Activated B cell treated with CpG ODN at 0.5 μM for 24 hours (primary cell): ENCODE data around the gene HMCES. TPM values are rescaled to one million over a fixed set of nuclear protein-coding genes. Genes with fewer than 3 reads are reported as not detected.
A peak's percentile ranks its signal among the peaks of the same experiment; 100 is the strongest.

Experiments
- ATAC-seq: fragments of 200-7000 bp; cut with Tn5 transposase; one replicate; pipeline ENCODE4 v1.10.0; 2021; ENCODE audit warnings: low read depth, mild to moderate bottlenecking, moderate library complexity
- CTCF ChIA-PET: fragments of 350-600 bp; sonication (Branson Sonifier 250); formaldehyde crosslinking; loops from one replicate; lab custom pipeline; 2021; ENCODE audit warnings: antibody characterized with exemption; lab: Charles Lee
- POLR2A ChIA-PET: fragments of 350-600 bp; sonication (Branson Sonifier 250); formaldehyde crosslinking; loops from one replicate; lab custom pipeline; 2021; ENCODE audit warnings: antibody characterized with exemption; lab: Charles Lee
- DNase-seq: peaks from one replicate; pipeline ENCODE4 v3.0.0; 2022
- H3K27ac Mint-ChIP-seq: one replicate; pipeline ENCODE4 v1.8.0; 2020; ENCODE audit warnings: mixed read lengths
- H3K27me3 Mint-ChIP-seq: one replicate; pipeline ENCODE4 v1.8.0; 2021; ENCODE audit warnings: mixed read lengths
- H3K36me3 Mint-ChIP-seq: one replicate; pipeline ENCODE4 v1.8.0; 2021; ENCODE audit warnings: low read depth, mixed read lengths
- H3K4me1 Mint-ChIP-seq: one replicate; pipeline ENCODE4 v1.8.0; 2021; ENCODE audit warnings: mixed read lengths
- H3K4me3 Mint-ChIP-seq: one replicate; pipeline ENCODE4 v1.8.0; 2020; ENCODE audit warnings: mild to moderate bottlenecking, mixed read lengths
- H3K9me3 Mint-ChIP-seq: one replicate; pipeline ENCODE4 v1.8.0; 2020; ENCODE audit warnings: mixed read lengths
- CTCF ChIP-seq: fragments of 200-600 bp; IDR thresholded peaks from one replicate; pipeline ENCODE4 v1.8.0; 2022; ENCODE audit warnings: antibody characterized with exemption, mild to moderate bottlenecking
- intact Hi-C: fragments of 100-400 bp; cut with micrococcal nuclease; formaldehyde crosslinking; loops from one replicate; pipeline ENCODE4 v1.15.1; 2024
- total RNA-seq: library from RNA; stranded (reverse); gene quantifications from 2 replicates; pipeline ENCODE4 v1.2.3, GENCODE V29; 2022

HMCES gene
- total RNA-seq, 1 donor from 2014 or later, result 37.2 TPM

- POLR2A ChIA-PET, result interaction anchor here (1.1 to 5.1 kb wide), 3 partner anchors 34 to 64 kb away, joined by 3 to 172 read pairs (median 5); partner anchors contain the start of genes COPG1 and HMCES
- intact Hi-C loops, result loop anchor here (2.0 kb wide), 2 partner anchors 131 to 193 kb away; partner anchors contain the start of genes CNBP and RAB43
- peaks cover 12% of the 10 kb centered on the region for H3K27me3 Mint-ChIP-seq
- ATAC-seq (no peak), DNase-seq (no peak)
- TF ChIP-seq CTCF, result no peak
- no peak overlapping the region for H3K27ac Mint-ChIP-seq
- peaks cover 24% of the 10 kb centered on the region for H3K4me1 Mint-ChIP-seq
- CTCF ChIA-PET, result interaction anchor here (1.4 kb wide), 1 partner anchor 31 kb away, joined by 5 read pairs; no protein-coding TSS in a partner anchor
- H3K36me3 Mint-ChIP-seq, result no peaks in the 10 kb centered on the region
- H3K4me3 Mint-ChIP-seq, result peak overlapping the region; percentile 80
- H3K9me3 Mint-ChIP-seq, result no peaks in the 10 kb centered on the region
Measured at GRCh38 chr3:129313665-129314385, 35.2 kb downstream of the HMCES start.

- POLR2A ChIA-PET, result interaction anchor here (0.9 to 5.1 kb wide), 8 partner anchors 9 to 298 kb away, joined by 3 to 172 read pairs (median 13); partner anchors contain the start of genes COPG1 and HMCES
Measured at GRCh38 chr3:129314386-129315222, 35.9 kb downstream of the HMCES start.

GRCh38 chr3:129315223-129315997, 36.7 kb downstream of the HMCES start:
- H3K9me3 Mint-ChIP-seq, result no peaks in the 10 kb centered on the region
- CTCF ChIA-PET, result interaction anchor here (0.8 to 2.9 kb wide), 14 partner anchors 8 to 345 kb away, joined by 3 to 38 read pairs (median 12); partner anchors contain the start of genes COPG1 and HMCES
- H3K36me3 Mint-ChIP-seq, result no peaks in the 10 kb centered on the region
- peak overlapping the region; percentile 71 for H3K27ac Mint-ChIP-seq
- peak overlapping the region; percentile 92 for H3K4me3 Mint-ChIP-seq
- intact Hi-C loops, result loop anchor here (1.0 to 5.0 kb wide), 5 partner anchors 9 to 263 kb away; partner anchors contain the start of genes CNBP and RAB43
- POLR2A ChIA-PET, result interaction anchor here (0.6 to 5.1 kb wide), 24 partner anchors 10 to 436 kb away, joined by 3 to 172 read pairs (median 8); partner anchors contain the start of genes ACAD9, CNBP, COPG1 and HMCES
- ATAC-seq (peak; percentile 23), DNase-seq (peak; percentile 57)
- H3K27me3 Mint-ChIP-seq, result peaks cover 17% of the 10 kb centered on the region
- H3K4me1 Mint-ChIP-seq, result peaks cover 24% of the 10 kb centered on the region
- TF ChIP-seq CTCF, result no peak

More at GRCh38 chr3:129314386-129315222, 35.9 kb downstream of the HMCES start:
- TF ChIP-seq CTCF, result no peak
- no peaks in the 10 kb centered on the region for H3K9me3 Mint-ChIP-seq
- H3K36me3 Mint-ChIP-seq, result no peaks in the 10 kb centered on the region
- H3K4me3 Mint-ChIP-seq, result peak overlapping the region; percentile 80
- H3K27ac Mint-ChIP-seq, result no peak overlapping the region
- peaks cover 24% of the 10 kb centered on the region for H3K4me1 Mint-ChIP-seq
- ATAC-seq, result peak; percentile 37
- CTCF ChIA-PET, result interaction anchor here (1.4 to 2.7 kb wide), 7 partner anchors 12 to 344 kb away, joined by 5 to 38 read pairs (median 19); partner anchors contain the start of gene HMCES
- no peak for DNase-seq
- intact Hi-C loops, result loop anchor here (1.0 to 5.0 kb wide), 5 partner anchors 8 to 262 kb away; partner anchors contain the start of genes CNBP and RAB43
- peaks cover 13% of the 10 kb centered on the region for H3K27me3 Mint-ChIP-seq

- ChIA-PET POLR2A (interaction anchor here (0.6 to 5.1 kb wide), 25 partner anchors 11 to 437 kb away, joined by 3 to 172 read pairs (median 8); partner anchors contain the start of genes ACAD9, CNBP, COPG1 and HMCES), CTCF (interaction anchor here (0.7 to 2.9 kb wide), 20 partner anchors 9 to 346 kb away, joined by 3 to 38 read pairs (median 8); partner anchors contain the start of genes COPG1, HMCES and RAB43)
- H3K27me3 Mint-ChIP-seq, result peaks cover 17% of the 10 kb centered on the region
- H3K4me1 Mint-ChIP-seq, result peaks cover 24% of the 10 kb centered on the region
- no peaks in the 10 kb centered on the region for H3K36me3 Mint-ChIP-seq
- ATAC-seq (no peak), DNase-seq (no peak)
- no peak for TF ChIP-seq CTCF
- H3K4me3 Mint-ChIP-seq, result peak overlapping the region; percentile 76
- no peaks in the 10 kb centered on the region for H3K9me3 Mint-ChIP-seq
- no peak overlapping the region for H3K27ac Mint-ChIP-seq
- intact Hi-C loops, result loop anchor here (1.0 to 5.0 kb wide), 11 partner anchors 10 to 345 kb away; partner anchors contain the start of genes CNBP, COPG1, IFT122 and ISY1
Measured at GRCh38 chr3:129315998-129316247, 37.3 kb downstream of the HMCES start.
